Gastrocnemius medialis (tissue), 4 donors: ENCODE results near the gene CAMTA1. TPM values are rescaled to one million over a fixed set of nuclear protein-coding genes. Genes with fewer than 3 reads are reported as not detected.

Experiments
- ATAC-seq, 2 donors: fragments of 150-250 bp; one replicate each; pipeline ENCODE4 v1.9.1; 2016
- DNase-seq, 2 donors: peaks; one replicate each; pipeline ENCODE4 v3.0.0-alpha.2; 2019
- H3K27ac ChIP-seq, 4 donors: fragments of 200-600 bp; sonication (generic); 1 replicate in 1 of 4; 2 replicates in 3 of 4; pipeline ENCODE4 v1.5.1; 2016 to 2018; ENCODE audit warnings: mild to moderate bottlenecking in 2 of 4, moderate library complexity in 1 of 4
- H3K27me3 ChIP-seq, 3 donors: fragments of 200-600 bp; sonication (generic) in 2 of 3; 1 replicate in 1 of 3; 2 replicates in 2 of 3; pipeline versions ENCODE4 v1.5.1 to v1.6.0; 2016 to 2019; ENCODE audit warnings: mild to moderate bottlenecking in 1 of 3, moderate library complexity in 1 of 3
- H3K36me3 ChIP-seq, 2 donors: fragments of 200-600 bp; sonication (generic) in 1 of 2; one replicate each; pipeline ENCODE4 v1.5.1; 2017 to 2018
- H3K4me1 ChIP-seq, 2 donors: fragments of 200-600 bp; sonication (generic) in 1 of 2; one replicate each; pipeline ENCODE4 v1.5.1; 2016 to 2017; ENCODE audit warnings: mild to moderate bottlenecking in 2 of 2
- H3K4me3 ChIP-seq, 4 donors: fragments of 200-600 bp; sonication (generic) in 3 of 4; 1 replicate in 1 of 4; 2 replicates in 3 of 4; pipeline ENCODE4 v1.5.1; 2016 to 2019; ENCODE audit warnings: mild to moderate bottlenecking in 2 of 4
- H3K9me3 ChIP-seq, 3 donors: fragments of 200-600 bp; sonication (generic) in 2 of 3; 1 replicate in 1 of 3; 2 replicates in 2 of 3; pipeline ENCODE4 v1.5.1; 2016 to 2019
- POLR2A ChIP-seq, 2 donors: fragments of 450-650 bp; IDR thresholded peaks; one replicate each; pipeline ENCODE4 v1.6.1; 2017; ENCODE audit warnings: antibody characterized with exemption in 2 of 2, mild to moderate bottlenecking in 2 of 2, moderate library complexity in 2 of 2
- in situ Hi-C, 4 donors: fragments of 200-750 bp; cut with MboI; loops; one replicate each; pipeline versions ENCODE4 v1.15.0 to v1.8.0; 2017; ENCODE audit warnings: low sequenced_read_pairs in 4 of 4
- intact Hi-C: fragments of 100-400 bp; cut with DNase I; formaldehyde crosslinking; loops from one replicate; pipeline ENCODE4 v1.15.1; 2023; ENCODE audit warnings: low total_unique reads
- total RNA-seq, 4 donors: library from RNA; depleted of rRNA; stranded (reverse); fragments of >200 nt; gene quantifications; one replicate each; pipeline versions ENCODE4 v1.1.0 to v1.2.3, GENCODE V29; 2016
- TF ChIP-seq, protein P1 (sequence below), 5 experiments: fragments of 450-650 bp in 3 of 5; fragments of 200-600 bp in 2 of 5; sonication (generic) in 2 of 5; IDR thresholded peaks in 4 of 5; conservative IDR thresholded peaks in 1 of 5; 1 replicate in 4 of 5; 2 replicates in 1 of 5; pipeline ENCODE4 v1.5.1; 2016 to 2019; ENCODE audit warnings: antibody characterized with exemption in 5 of 5, mild to moderate bottlenecking in 3 of 5, moderate library complexity in 3 of 5

Gene CAMTA1
- total RNA-seq, 4 donors from 2014 or later = 60.5 to 113 (median 70.4) TPM

DNA sequence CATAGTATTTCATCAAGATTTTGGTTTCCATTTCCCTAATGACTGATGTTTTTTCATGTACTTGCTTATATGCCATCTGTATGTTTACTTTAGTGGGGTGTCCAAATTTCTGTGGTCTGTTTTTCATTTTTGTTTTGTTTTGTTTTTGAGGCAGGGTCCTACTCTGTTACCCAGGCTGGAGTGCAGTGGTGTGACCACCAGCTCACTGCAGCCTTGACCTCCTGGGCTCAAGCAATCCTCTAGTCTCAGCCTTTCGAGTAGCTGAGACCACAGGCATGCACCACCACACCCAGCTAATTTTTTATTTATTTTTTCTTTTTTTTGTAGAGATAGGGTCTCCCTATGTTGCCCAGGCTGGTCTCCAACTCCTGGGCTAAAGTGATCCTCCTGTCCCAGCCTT is 607.9 kb downstream of the CAMTA1 start:
- DNase-seq (no peak), ATAC-seq (no peak)
- no peak overlapping the region for H3K27ac ChIP-seq
- H3K9me3 ChIP-seq = peaks cover 0 to 8% (median 3%) of the 10 kb centered on the region in 3 donors
- TF ChIP-seq, protein P1, sequence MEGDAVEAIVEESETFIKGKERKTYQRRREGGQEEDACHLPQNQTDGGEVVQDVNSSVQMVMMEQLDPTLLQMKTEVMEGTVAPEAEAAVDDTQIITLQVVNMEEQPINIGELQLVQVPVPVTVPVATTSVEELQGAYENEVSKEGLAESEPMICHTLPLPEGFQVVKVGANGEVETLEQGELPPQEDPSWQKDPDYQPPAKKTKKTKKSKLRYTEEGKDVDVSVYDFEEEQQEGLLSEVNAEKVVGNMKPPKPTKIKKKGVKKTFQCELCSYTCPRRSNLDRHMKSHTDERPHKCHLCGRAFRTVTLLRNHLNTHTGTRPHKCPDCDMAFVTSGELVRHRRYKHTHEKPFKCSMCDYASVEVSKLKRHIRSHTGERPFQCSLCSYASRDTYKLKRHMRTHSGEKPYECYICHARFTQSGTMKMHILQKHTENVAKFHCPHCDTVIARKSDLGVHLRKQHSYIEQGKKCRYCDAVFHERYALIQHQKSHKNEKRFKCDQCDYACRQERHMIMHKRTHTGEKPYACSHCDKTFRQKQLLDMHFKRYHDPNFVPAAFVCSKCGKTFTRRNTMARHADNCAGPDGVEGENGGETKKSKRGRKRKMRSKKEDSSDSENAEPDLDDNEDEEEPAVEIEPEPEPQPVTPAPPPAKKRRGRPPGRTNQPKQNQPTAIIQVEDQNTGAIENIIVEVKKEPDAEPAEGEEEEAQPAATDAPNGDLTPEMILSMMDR (IDR thresholded peaks at IDR 0.05 in 4 of 5, conservative IDR thresholded peaks at IDR 0.05 in 1 of 5) = no peak
- no peak for TF ChIP-seq POLR2A (IDR thresholded peaks at IDR 0.05)
- H3K4me3 ChIP-seq = no peak overlapping the region
- intact Hi-C loops = no loop called here
- peaks cover 0 to 4% (median 0%) of the 10 kb centered on the region in 3 donors for H3K27me3 ChIP-seq
- H3K36me3 ChIP-seq = no peaks in the 10 kb centered on the region
- in situ Hi-C loops = no loop called here
- peaks cover 3 to 11% of the 10 kb centered on the region in 2 donors for H3K4me1 ChIP-seq

DNA sequence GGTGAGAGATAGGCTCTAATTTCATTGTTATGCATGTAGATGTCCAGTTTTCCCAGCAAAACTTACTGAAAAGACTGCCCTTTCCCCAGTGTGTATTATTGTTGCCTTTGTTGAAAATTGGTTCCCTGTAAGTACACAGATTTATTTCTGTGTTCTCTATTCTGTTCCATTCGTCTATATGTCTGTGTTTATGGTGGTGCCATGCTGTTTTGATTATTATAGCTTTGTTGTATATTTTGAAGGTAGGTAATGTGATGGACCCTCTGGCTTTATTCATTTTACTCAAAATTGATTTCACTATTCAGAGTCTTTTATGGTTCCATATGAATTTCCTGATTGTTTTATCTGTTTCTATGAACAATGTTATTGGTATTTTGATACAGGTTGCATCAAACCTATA is 610.0 kb downstream of the CAMTA1 start:
- no peak for TF ChIP-seq POLR2A (IDR thresholded peaks at IDR 0.05)
- TF ChIP-seq, protein P1 (IDR thresholded peaks at IDR 0.05 in 4 of 5, conservative IDR thresholded peaks at IDR 0.05 in 1 of 5) = no peak
- intact Hi-C loops = no loop called here
- H3K9me3 ChIP-seq = peaks cover 0 to 8% (median 3%) of the 10 kb centered on the region in 3 donors
- H3K4me1 ChIP-seq = no peaks in the 10 kb centered on the region
- in situ Hi-C loops = no loop called here
- no peaks in the 10 kb centered on the region for H3K36me3 ChIP-seq
- no peak overlapping the region for H3K27ac ChIP-seq
- H3K27me3 ChIP-seq = peaks cover 0 to 4% (median 0%) of the 10 kb centered on the region in 3 donors
- no peak for ATAC-seq
- no peak overlapping the region for H3K4me3 ChIP-seq
- DNase-seq = no peak

- H3K4me1 ChIP-seq = peaks cover 0 to 8% of the 10 kb centered on the region in 2 donors
- H3K36me3 ChIP-seq = no peaks in the 10 kb centered on the region
- peaks cover 0 to 8% (median 3%) of the 10 kb centered on the region in 3 donors for H3K9me3 ChIP-seq
- no peak overlapping the region for H3K27ac ChIP-seq
- no peak for DNase-seq
- ATAC-seq = no peak
- H3K27me3 ChIP-seq = peaks cover 0 to 7% (median 0%) of the 10 kb centered on the region in 3 donors
- in situ Hi-C loops (no loop called here), intact Hi-C loops (no loop called here)
- no peak overlapping the region for H3K4me3 ChIP-seq
- TF ChIP-seq, protein P1 (IDR thresholded peaks at IDR 0.05 in 4 of 5, conservative IDR thresholded peaks at IDR 0.05 in 1 of 5) = no peak
- TF ChIP-seq POLR2A (IDR thresholded peaks at IDR 0.05) = no peak
Measured at GRCh38 chr1:7398982-7399381, 613.7 kb downstream of the CAMTA1 start.

DNA sequence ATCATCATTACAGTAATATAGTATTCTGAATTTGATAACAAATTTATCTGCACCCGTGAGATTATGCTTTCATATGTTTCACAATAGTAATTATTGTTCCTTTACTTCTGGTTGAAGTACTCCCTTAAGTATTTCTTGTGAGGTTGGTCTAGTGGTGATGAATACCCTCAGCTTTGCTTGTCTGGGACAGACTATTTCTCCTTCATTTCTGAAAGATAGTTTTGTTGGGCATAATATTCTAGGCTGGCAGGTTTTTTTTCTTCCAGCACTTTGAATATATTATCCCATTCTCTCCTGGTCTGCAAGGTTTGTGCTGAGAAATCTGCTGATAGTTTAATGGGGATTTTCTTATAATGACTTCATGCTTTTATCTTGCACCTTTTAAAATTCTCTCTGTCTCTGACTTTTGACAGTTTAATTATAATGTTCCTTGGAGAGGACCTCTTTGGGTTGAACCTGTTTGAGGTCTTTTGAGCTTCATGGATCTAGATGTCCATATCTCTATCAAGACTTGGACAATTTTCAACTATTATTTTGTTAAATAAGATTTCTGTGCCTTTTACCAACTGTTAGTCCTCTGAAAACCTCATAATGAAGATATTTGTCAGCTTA is 614.4 kb downstream of the CAMTA1 start:
- H3K9me3 ChIP-seq = peaks cover 0 to 8% (median 3%) of the 10 kb centered on the region in 3 donors
- intact Hi-C loops = no loop called here
- peaks cover 0 to 7% (median 0%) of the 10 kb centered on the region in 3 donors for H3K27me3 ChIP-seq
- H3K36me3 ChIP-seq = no peaks in the 10 kb centered on the region
- H3K4me3 ChIP-seq = no peak overlapping the region
- peaks cover 0 to 8% of the 10 kb centered on the region in 2 donors for H3K4me1 ChIP-seq
- no peak for ATAC-seq
- DNase-seq = no peak
- in situ Hi-C loops = no loop called here
- no peak overlapping the region for H3K27ac ChIP-seq
- no peak for TF ChIP-seq POLR2A (IDR thresholded peaks at IDR 0.05)
- TF ChIP-seq, protein P1 (IDR thresholded peaks at IDR 0.05 in 4 of 5, conservative IDR thresholded peaks at IDR 0.05 in 1 of 5) = no peak
